Measurements from ENCODE around the gene TBC1D4.
A peak's percentile ranks its signal among the peaks of the same experiment; 100 is the strongest.

TBC1D4 gene

DNA sequence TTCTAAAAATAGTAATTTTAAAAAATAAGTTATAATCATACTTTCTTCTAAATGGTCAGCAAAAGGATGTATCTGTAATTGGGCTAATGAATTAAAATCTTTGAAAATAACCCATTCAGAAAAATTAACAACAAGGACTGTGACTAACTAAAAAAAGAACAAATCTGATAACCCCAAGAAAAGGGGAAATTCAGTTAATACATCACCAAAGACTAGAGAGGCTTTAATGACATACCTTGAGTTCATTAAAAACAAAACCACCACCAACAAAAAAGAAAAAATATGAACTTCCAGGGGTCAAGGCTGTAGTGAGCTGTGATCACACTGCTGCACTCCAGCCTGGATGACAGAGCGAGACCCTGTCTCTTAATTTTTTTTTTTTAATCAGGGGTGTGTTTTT lies 121.8 kb downstream of the TBC1D4 start:
- no peaks in the 10 kb centered on the region for H3K9me2 ChIP-seq (replicated peaks; ENCODE audit: low read depth, low read length)
- H3K36me3 ChIP-seq (ENCODE audit: insufficient read depth, low read length): 0 out of 2 replicates have a peak, but pooled peaks cover 3% of the 10 kb centered on the region
- TF ChIP-seq, protein P1, sequence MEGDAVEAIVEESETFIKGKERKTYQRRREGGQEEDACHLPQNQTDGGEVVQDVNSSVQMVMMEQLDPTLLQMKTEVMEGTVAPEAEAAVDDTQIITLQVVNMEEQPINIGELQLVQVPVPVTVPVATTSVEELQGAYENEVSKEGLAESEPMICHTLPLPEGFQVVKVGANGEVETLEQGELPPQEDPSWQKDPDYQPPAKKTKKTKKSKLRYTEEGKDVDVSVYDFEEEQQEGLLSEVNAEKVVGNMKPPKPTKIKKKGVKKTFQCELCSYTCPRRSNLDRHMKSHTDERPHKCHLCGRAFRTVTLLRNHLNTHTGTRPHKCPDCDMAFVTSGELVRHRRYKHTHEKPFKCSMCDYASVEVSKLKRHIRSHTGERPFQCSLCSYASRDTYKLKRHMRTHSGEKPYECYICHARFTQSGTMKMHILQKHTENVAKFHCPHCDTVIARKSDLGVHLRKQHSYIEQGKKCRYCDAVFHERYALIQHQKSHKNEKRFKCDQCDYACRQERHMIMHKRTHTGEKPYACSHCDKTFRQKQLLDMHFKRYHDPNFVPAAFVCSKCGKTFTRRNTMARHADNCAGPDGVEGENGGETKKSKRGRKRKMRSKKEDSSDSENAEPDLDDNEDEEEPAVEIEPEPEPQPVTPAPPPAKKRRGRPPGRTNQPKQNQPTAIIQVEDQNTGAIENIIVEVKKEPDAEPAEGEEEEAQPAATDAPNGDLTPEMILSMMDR (conservative IDR thresholded peaks at IDR 0.05; ENCODE audit: low read length): no peak
- TF ChIP-seq EZH2phosphoT487 (IDR thresholded peaks at IDR 0.05; ENCODE audit: borderline replicate concordance): no peak
- no peaks in the 10 kb centered on the region for H3K27me3 ChIP-seq (ENCODE audit: insufficient read depth, low read length, poor library complexity, severe bottlenecking)
- H3K4me2 ChIP-seq (ENCODE audit: low read depth, low read length, poor library complexity, severe bottlenecking): no peak overlapping the region
- H3K4me3 ChIP-seq (ENCODE audit: low read length, poor library complexity, severe bottlenecking): no peak overlapping the region
- H3K4me1 ChIP-seq (ENCODE audit: insufficient read depth, low read length, poor library complexity, severe bottlenecking): no peaks in the 10 kb centered on the region
- no peaks in the 10 kb centered on the region for H3K9me3 ChIP-seq (ENCODE audit: insufficient read depth, low read depth, low read length)
- H4K20me1 ChIP-seq (ENCODE audit: insufficient read depth, low read length, poor library complexity, severe bottlenecking): no peaks in the 10 kb centered on the region
- no peak overlapping the region for H2AFZ ChIP-seq (ENCODE audit: low read length)
- H3K79me2 ChIP-seq (ENCODE audit: insufficient read depth, low read length): no peaks in the 10 kb centered on the region
- H3F3A ChIP-seq (ENCODE audit: low read depth): no peaks in the 10 kb centered on the region
- no peak overlapping the region for H3K9ac ChIP-seq (ENCODE audit: low read depth, low read length, poor library complexity, severe bottlenecking)

DNA sequence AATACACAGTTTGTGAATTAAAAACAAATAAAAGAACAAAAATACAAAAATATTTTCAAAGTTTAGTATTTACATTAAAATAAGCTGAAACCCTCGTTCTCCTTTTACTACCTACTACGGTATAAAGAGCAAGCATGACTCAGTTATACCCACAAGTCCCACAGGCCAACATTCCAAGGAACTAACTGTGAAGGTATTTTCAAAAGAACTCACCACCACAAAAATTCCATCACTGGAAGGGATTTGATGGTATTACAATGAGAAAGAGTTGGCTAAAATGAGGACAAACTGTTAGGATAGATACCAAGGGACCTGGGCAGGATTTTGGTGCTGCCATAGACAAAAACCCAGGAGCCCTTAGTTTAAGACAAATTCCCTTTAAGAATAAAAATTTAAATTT lies 122.7 kb downstream of the TBC1D4 start:
- Histone ChIP-seq H3K9me3 (ENCODE audit: insufficient read depth, low read depth, low read length) (no peaks in the 10 kb centered on the region), H3K36me3 (ENCODE audit: insufficient read depth, low read length) (0 out of 2 replicates have a peak, but pooled peaks cover 6% of the 10 kb centered on the region), H3F3A (ENCODE audit: low read depth) (no peaks in the 10 kb centered on the region), H3K9ac (ENCODE audit: low read depth, low read length, poor library complexity, severe bottlenecking) (no peak overlapping the region), H3K4me3 (ENCODE audit: low read length, poor library complexity, severe bottlenecking) (no peak overlapping the region), H3K79me2 (ENCODE audit: insufficient read depth, low read length) (no peaks in the 10 kb centered on the region), H3K4me1 (ENCODE audit: insufficient read depth, low read length, poor library complexity, severe bottlenecking) (no peaks in the 10 kb centered on the region), H3K27me3 (ENCODE audit: insufficient read depth, low read length, poor library complexity, severe bottlenecking) (no peaks in the 10 kb centered on the region), H3K9me2 (replicated peaks; ENCODE audit: low read depth, low read length) (no peaks in the 10 kb centered on the region), H2AFZ (ENCODE audit: low read length) (no peak overlapping the region), H4K20me1 (ENCODE audit: insufficient read depth, low read length, poor library complexity, severe bottlenecking) (no peaks in the 10 kb centered on the region), H3K4me2 (ENCODE audit: low read depth, low read length, poor library complexity, severe bottlenecking) (no peak overlapping the region)
- TF ChIP-seq EZH2phosphoT487 (IDR thresholded peaks at IDR 0.05; ENCODE audit: borderline replicate concordance): no peak
- TF ChIP-seq, protein P1 (conservative IDR thresholded peaks at IDR 0.05; ENCODE audit: low read length): no peak

DNA sequence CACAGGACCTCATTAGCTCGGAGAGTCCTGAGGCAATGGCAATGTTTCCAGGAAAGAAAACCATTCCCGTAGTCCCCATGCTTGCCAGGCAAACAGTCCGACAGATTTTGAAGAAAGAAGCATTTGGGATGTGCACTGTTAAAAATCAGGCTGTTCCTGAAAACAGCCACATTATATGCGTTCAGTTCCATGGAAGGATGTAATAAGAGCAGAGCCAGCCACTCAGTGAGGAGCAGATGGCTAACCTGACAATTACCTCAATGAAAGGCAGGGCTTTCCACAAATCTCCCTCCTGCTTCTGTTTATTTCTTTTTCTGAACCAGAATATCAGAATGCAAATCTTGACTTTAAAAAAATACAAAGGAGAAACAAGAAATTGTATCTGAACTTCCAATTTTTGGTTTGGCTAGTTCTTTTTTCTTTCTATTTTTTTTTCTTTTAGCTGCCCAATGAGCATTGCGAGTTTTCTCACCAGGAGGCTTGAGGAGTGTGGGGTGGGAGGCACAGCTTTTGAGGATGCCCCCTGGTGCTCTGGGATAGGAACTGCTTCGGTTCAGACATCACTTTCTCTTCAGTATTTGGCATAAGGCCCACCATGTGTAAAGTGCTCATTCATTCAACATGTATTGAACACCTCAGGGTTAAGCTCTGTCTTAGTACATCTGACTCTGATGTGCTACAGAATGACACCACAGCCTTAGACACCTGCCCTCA lies 124.2 kb downstream of the TBC1D4 start:
- H3K4me3 ChIP-seq (ENCODE audit: low read length, poor library complexity, severe bottlenecking): no peak overlapping the region
- peaks cover 6% of the 10 kb centered on the region; the same call in 1 of the 2 replicates for H3K36me3 ChIP-seq (ENCODE audit: insufficient read depth, low read length)
- TF ChIP-seq, protein P1 (conservative IDR thresholded peaks at IDR 0.05; ENCODE audit: low read length): peak; percentile 82
- TF ChIP-seq EZH2phosphoT487 (IDR thresholded peaks at IDR 0.05; ENCODE audit: borderline replicate concordance): no peak
- H3K4me2 ChIP-seq (ENCODE audit: low read depth, low read length, poor library complexity, severe bottlenecking): no peak overlapping the region
- no peaks in the 10 kb centered on the region for H3K27me3 ChIP-seq (ENCODE audit: insufficient read depth, low read length, poor library complexity, severe bottlenecking)
- H3K9ac ChIP-seq (ENCODE audit: low read depth, low read length, poor library complexity, severe bottlenecking): no peak overlapping the region
- H3K79me2 ChIP-seq (ENCODE audit: insufficient read depth, low read length): no peaks in the 10 kb centered on the region
- H3K9me2 ChIP-seq (replicated peaks; ENCODE audit: low read depth, low read length): no peaks in the 10 kb centered on the region
- H3K9me3 ChIP-seq (ENCODE audit: insufficient read depth, low read depth, low read length): no peaks in the 10 kb centered on the region
- H3F3A ChIP-seq (ENCODE audit: low read depth): no peaks in the 10 kb centered on the region
- H4K20me1 ChIP-seq (ENCODE audit: insufficient read depth, low read length, poor library complexity, severe bottlenecking): no peaks in the 10 kb centered on the region
- H3K4me1 ChIP-seq (ENCODE audit: insufficient read depth, low read length, poor library complexity, severe bottlenecking): no peaks in the 10 kb centered on the region
- H2AFZ ChIP-seq (ENCODE audit: low read length): no peak overlapping the region
